GM19372 (cell line): ENCODE measurements around the gene FBXO8.
"Not testable (repeated sequence)": the region's sequence is repeated elsewhere in the genome, so short reads cannot be mapped to it uniquely, and the experiment has no call there.

Source experiments
- ATAC-seq: cut with Tn5 transposase; IDR thresholded peaks from one replicate; pipeline ENCODE4 v1.9.1; 2021; ENCODE audit warnings: mild to moderate bottlenecking, low read depth, moderate library complexity; ENCODE audit not compliant: unreplicated experiment

FBXO8 gene

DNA sequence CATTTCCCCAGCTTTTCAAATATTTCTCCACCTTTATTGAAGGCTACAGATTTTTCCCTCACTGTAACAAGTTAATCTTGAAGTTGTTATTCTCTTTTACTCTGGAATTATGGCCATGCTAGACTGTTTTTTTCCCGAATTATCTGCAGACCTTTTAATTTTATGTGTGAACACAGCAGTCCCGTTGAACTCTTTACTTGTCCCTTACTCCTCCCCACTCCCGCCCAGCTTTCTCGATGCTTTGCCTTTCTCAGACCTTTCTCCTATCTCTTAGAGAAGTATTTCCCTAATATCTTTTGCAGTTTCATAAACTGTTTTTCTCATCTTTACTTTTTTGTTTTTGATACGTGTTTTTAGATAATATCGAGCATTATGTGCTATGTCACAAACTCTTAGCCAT, 1.0 kb upstream of the FBXO8 start:
- ATAC-seq: no peak

GRCh38 chr4:174282836-174283506, 496 bp downstream of the FBXO8 start:
- ATAC-seq: peak; percentile 98

DNA sequence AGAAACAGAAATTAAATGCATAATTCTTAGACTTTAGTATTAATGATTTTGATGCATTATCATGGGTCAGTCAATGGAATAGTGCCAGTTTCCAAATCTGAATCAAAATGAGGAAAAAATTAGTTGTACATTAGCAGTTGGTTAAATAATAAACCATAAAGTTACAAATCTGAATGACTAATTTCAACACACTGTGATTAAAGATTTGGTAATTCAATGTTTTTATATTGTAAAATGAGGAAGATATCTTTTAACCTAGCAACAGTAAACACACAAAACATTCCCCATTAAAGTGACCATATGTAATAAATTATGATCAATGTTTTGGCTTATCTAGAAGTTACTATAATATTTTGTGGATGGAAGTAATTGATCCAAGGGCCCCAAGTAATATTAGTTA, 1.6 kb downstream of the FBXO8 start:
- ATAC-seq: no peak

- ATAC-seq: no peak
Measured at GRCh38 chr4:174281182-174281737, 2.2 kb downstream of the FBXO8 start.

- ATAC-seq: no peak
Measured at GRCh38 chr4:174279433-174280155, 3.9 kb downstream of the FBXO8 start.

- no peak for ATAC-seq
Measured at GRCh38 chr4:174278467-174278866, 5.0 kb downstream of the FBXO8 start.

GRCh38 chr4:174277433-174277832, 6.0 kb downstream of the FBXO8 start:
- no peak for ATAC-seq

GRCh38 chr4:174275101-174275500, 8.4 kb downstream of the FBXO8 start:
- ATAC-seq: no peak

DNA sequence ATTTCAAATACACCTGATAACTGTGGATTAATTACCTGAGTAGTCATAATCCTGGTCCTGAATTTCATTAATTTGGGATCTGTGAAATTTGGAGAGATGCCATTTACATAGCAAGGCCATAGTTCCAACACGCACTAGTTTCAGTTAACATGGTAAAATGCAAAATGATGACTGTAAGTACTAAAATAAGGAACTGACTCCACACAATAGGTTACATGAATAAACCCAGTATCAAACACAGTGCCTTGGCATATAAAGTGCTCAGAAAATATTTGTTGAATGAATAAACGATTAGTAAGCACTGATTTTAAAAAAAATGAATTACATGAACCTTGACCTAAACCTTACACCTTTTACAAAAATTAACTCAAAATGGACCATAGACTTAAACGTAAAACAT, 9.0 kb downstream of the FBXO8 start:
- no peak for ATAC-seq

DNA sequence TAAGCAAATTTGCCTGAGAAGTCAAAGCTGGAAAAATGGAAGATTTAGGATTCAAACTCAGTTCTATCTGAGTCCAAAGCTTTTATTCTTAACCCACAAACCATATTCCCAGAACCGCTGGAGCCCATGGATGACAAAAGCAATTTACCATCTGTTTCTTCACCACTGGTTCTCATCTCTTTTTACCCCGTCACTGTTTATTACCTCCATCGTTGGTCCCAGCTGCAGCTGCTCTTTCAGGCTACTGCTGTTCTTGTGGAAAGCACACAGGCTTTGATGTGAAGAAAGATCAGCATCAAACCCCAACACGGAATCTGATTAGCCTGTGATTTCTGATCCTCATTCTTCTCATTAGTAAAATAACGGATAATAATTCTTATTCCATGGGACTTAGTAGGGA, 9.5 kb downstream of the FBXO8 start:
- ATAC-seq: no peak

DNA sequence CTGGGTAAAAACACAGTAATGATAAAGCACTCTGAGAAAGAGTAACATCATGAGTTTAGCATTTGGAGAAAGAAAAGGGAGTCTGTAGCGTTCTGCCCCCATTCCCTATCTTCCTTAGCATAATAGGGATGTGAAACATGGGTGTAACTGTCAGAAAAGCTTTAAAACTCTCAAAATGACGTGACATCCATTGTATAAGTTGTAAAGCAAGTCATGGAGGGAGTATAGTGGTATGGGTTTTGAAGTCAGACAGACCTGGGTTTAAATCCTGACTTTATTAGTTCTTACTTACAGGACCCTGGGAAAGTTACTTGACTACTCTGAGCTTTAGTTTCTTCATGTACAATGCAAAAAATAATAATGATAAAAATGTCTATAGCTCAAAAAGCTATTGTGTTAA, 17.1 kb downstream of the FBXO8 start:
- no peak for ATAC-seq

- no peak for ATAC-seq
Measured at GRCh38 chr4:174265916-174266315, 17.6 kb downstream of the FBXO8 start.

- no peak for ATAC-seq
Measured at GRCh38 chr4:174263445-174263736, 20.1 kb downstream of the FBXO8 start.

- ATAC-seq: no peak
Measured at GRCh38 chr4:174262624-174263444, 20.6 kb downstream of the FBXO8 start.

GRCh38 chr4:174261432-174261831, 22.0 kb downstream of the FBXO8 start:
- ATAC-seq: not testable (repeated sequence)

- ATAC-seq: peak; percentile 69
Measured at GRCh38 chr4:174260099-174260498, 23.4 kb downstream of the FBXO8 start.

- no peak for ATAC-seq
Measured at GRCh38 chr4:174259580-174259979, 23.9 kb downstream of the FBXO8 start.

GRCh38 chr4:174256277-174256713, 27.2 kb downstream of the FBXO8 start:
- no peak for ATAC-seq

- ATAC-seq: no peak
Measured at GRCh38 chr4:174255786-174256185, 27.7 kb downstream of the FBXO8 start.

GRCh38 chr4:174255374-174255773, 28.1 kb downstream of the FBXO8 start:
- no peak for ATAC-seq

GRCh38 chr4:174254613-174255012, 28.9 kb downstream of the FBXO8 start:
- ATAC-seq: no peak
